ENCODE data around the gene LRRC8A. TPM values are rescaled to one million over a fixed set of nuclear protein-coding genes. Genes with fewer than 3 reads are reported as not detected.

Gene LRRC8A
- total and polyA plus RNA-seq, 2 of the 13 experiments (the other 11 are each of a cell fraction or from before 2014, with no cell fraction given) = 16.1 to 40.6 TPM

DNA sequence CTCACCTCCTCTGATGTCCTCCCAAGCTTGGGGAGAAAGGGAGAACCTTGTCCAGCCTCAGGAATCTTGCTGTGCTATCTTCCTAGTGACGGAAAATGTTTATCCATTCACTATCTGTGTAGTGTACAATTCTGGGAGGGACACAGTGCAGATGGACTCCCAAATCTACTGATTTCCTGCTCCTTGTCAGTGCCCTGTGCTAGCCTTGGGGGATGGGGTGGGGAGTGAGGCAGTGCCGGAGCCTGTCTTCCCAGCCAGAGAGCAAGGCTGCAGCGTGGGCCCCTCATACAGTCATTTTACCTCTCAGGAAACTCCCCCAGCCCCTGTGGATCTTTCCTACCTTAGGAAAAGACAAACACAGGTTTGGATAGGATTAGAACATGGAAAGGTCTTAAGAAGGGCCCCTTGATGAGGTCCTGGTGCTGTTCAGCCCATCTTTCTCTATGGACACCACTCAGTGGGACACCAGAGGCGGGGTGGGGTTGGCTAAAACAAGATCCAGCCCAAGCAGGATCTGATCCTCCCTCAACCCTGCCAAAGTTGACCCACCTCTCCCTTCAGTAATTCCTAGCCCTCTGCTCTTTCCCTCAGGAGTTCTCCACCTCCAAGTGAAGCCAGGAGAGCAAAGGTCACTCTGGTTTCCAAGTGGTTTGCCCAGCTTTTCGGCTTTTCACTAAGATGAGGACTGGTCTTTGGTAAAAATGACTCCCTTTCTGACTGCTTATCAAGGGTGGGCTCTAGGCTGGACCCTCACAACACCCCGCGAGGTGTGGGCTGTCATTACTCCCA is 62.1 kb downstream of the LRRC8A start (continued):
- TF ChIP-seq ZBTB40 (IDR thresholded peaks at IDR 0.05) = no peak
- no peak for TF ChIP-seq ZBTB40 (CRISPR knock-in tag; IDR thresholded peaks at IDR 0.05)
- no peak for TF ChIP-seq FOXJ3 (CRISPR knock-in tag; IDR thresholded peaks at IDR 0.05; ENCODE audit: borderline replicate concordance)
- TF ChIP-seq FOXO4 (CRISPR knock-in tag; conservative IDR thresholded peaks at IDR 0.05) = no peak
- no peak for TF ChIP-seq ZMYM4 (CRISPR knock-in tag; IDR thresholded peaks at IDR 0.05)
- no peak for TF ChIP-seq CTCF (CRISPR knock-in tag; IDR thresholded peaks at IDR 0.05)
- TF ChIP-seq THAP9 (CRISPR knock-in tag; IDR thresholded peaks at IDR 0.05; ENCODE audit: borderline replicate concordance) = no peak
- 0 out of 2 replicates have a peak, but pooled peaks have one; percentile 16 for TF ChIP-seq POLR2AphosphoS5 (IDR thresholded peaks at IDR 0.05; ENCODE audit: low read depth, low read length)
